PC-3 (cell line): ENCODE data around the gene MPHOSPH9. TPM values are rescaled to one million over a fixed set of nuclear protein-coding genes. Genes with fewer than 3 reads are reported as not detected.
A peak's percentile ranks its signal among the peaks of the same experiment; 100 is the strongest.
"Not testable (repeated sequence)": the region's sequence is repeated elsewhere in the genome, so short reads cannot be mapped to it uniquely, and the experiment has no call there.

ENCODE experiments used
- ATAC-seq: fragments of 200-7000 bp; cut with Tn5 transposase; 2 replicates; pipeline ENCODE4 v1.9.1; 2020; ENCODE audit warnings: mild to moderate bottlenecking, moderate library complexity
- BruUV-seq: library from RNA; stranded (reverse); fragments of 400-500 nt; replicated peaks from 2 replicates; lab custom pipeline; 2021; lab: Mats Ljungman, UMichigan
- CTCF ChIA-PET: fragments of 300-600 bp; sonication (Branson Sonifier 250); formaldehyde crosslinking; loops from one replicate; lab custom pipeline; 2022; ENCODE audit warnings: antibody characterized with exemption; lab: Charles Lee
- POLR2A ChIA-PET: fragments of 300-600 bp; sonication (Branson Sonifier 250); formaldehyde crosslinking; loops from one replicate; lab custom pipeline; 2022; ENCODE audit warnings: antibody characterized with exemption; ENCODE audit not compliant: unreplicated experiment; lab: Charles Lee
- DNase-seq: peaks from one replicate; pipeline ENCODE4 v3.0.0-alpha.2; 2015
- H2AFZ ChIP-seq: fragments of 300-600 bp; sonication (generic); 2 replicates; pipeline ENCODE4 v1.6.0; 2016; ENCODE audit warnings: antibody characterized with exemption, low read length
- H3F3A ChIP-seq: fragments of 300-600 bp; sonication (generic); one replicate; pipeline ENCODE4 v1.6.0; 2017; ENCODE audit warnings: antibody characterized with exemption, low read length, control low read depth, mild to moderate bottlenecking; ENCODE audit not compliant: unreplicated experiment
- H3K27ac ChIP-seq: fragments of 300-600 bp; sonication (generic); 2 replicates; pipeline ENCODE4 v1.5.1; 2016; ENCODE audit warnings: mild to moderate bottlenecking, low read length
- H3K27me3 ChIP-seq: fragments of 300-600 bp; sonication (generic); 2 replicates; pipeline ENCODE4 v1.6.1; 2016; ENCODE audit warnings: low read length, mixed read lengths
- H3K36me3 ChIP-seq: fragments of 300-600 bp; sonication (generic); 2 replicates; pipeline ENCODE4 v1.6.1; 2016; ENCODE audit warnings: low read depth, mixed run types, low read length, mixed read lengths
- H3K4me1 ChIP-seq: fragments of 300-600 bp; sonication (generic); 2 replicates; pipeline ENCODE4 v1.5.1; 2016; ENCODE audit warnings: low read length; ENCODE audit not compliant: insufficient read depth
- H3K4me2 ChIP-seq: fragments of 300-600 bp; sonication (generic); 2 replicates; pipeline ENCODE4 v1.6.0; 2016; ENCODE audit warnings: low read length
- H3K4me3 ChIP-seq: fragments of 300-600 bp; sonication (generic); 2 replicates; pipeline ENCODE4 v1.5.1; 2016; ENCODE audit warnings: mild to moderate bottlenecking, low read length, mixed read lengths
- H3K79me2 ChIP-seq: fragments of 300-600 bp; sonication (generic); 2 replicates; pipeline ENCODE4 v1.6.1; 2017; ENCODE audit warnings: low read length, mixed read lengths
- H3K9ac ChIP-seq: fragments of 300-600 bp; sonication (generic); 2 replicates; pipeline ENCODE4 v1.6.0; 2016; ENCODE audit warnings: mild to moderate bottlenecking, low read length
- H3K9me2 ChIP-seq: fragments of 300-600 bp; sonication (generic); replicated peaks from 2 replicates; pipeline ENCODE4 v1.6.1; 2016; ENCODE audit warnings: mixed run types, low read length, mixed read lengths
- H3K9me3 ChIP-seq: fragments of 300-600 bp; sonication (generic); 2 replicates; pipeline ENCODE4 v1.6.1; 2016; ENCODE audit warnings: low read length, mixed read lengths
- H4K20me1 ChIP-seq: fragments of 300-600 bp; sonication (generic); 2 replicates; pipeline ENCODE4 v1.6.1; 2016; ENCODE audit warnings: low read length, mixed read lengths
- EZH2 ChIP-seq: fragments of 300-600 bp; sonication (generic); IDR thresholded peaks from one replicate; pipeline ENCODE4 v1.6.1; 2017; ENCODE audit warnings: antibody characterized with exemption, mild to moderate bottlenecking, low read length; ENCODE audit not compliant: unreplicated experiment
- EZH2phosphoT487 ChIP-seq: fragments of 300-600 bp; sonication (generic); IDR thresholded peaks from 2 replicates; pipeline ENCODE4 v1.6.1; 2018; ENCODE audit warnings: mild to moderate bottlenecking, antibody characterized with exemption, low read length, borderline replicate concordance
- intact Hi-C: fragments of 100-400 bp; cut with micrococcal nuclease; formaldehyde crosslinking; loops from 2 replicates; pipeline ENCODE4 v1.9.0; 2023
- total RNA-seq: library from RNA; depleted of rRNA; stranded (reverse); fragments of >200 nt; gene quantifications from 2 replicates; pipeline ENCODE4 v1.2.3, GENCODE V29; 2014
- TF ChIP-seq, protein P1 (sequence below): fragments of 300-600 bp; sonication (generic); conservative IDR thresholded peaks from 2 replicates; pipeline ENCODE4 v1.5.1; 2017; ENCODE audit warnings: antibody characterized with exemption, low read depth, mild to moderate bottlenecking, low read length

MPHOSPH9 gene
- total RNA-seq, 1 experiment from 2014 or later = 42.5 TPM

- Histone ChIP-seq H2AFZ (no peak overlapping the region), H3K4me1 (peaks cover 21% of the 10 kb centered on the region), H3K27ac (no peak overlapping the region), H3K4me3 (no peak overlapping the region), H3K36me3 (peaks cover 26% of the 10 kb centered on the region), H3K27me3 (no peaks in the 10 kb centered on the region), H3F3A (peaks cover 3% of the 10 kb centered on the region), H3K79me2 (peaks cover 35% of the 10 kb centered on the region), H3K9ac (no peak overlapping the region), H3K9me3 (no peaks in the 10 kb centered on the region), H3K4me2 (no peak overlapping the region), H3K9me2 (no peaks in the 10 kb centered on the region), H4K20me1 (no peaks in the 10 kb centered on the region)
- ATAC-seq (no peak), DNase-seq (no peak)
- intact Hi-C loops = no loop called here
- CTCF ChIA-PET = no interaction called here
- no TSS peak for BruUV-seq
- POLR2A ChIA-PET = no interaction called here
- TF ChIP-seq EZH2 (no peak), EZH2phosphoT487 (no peak)
- TF ChIP-seq, protein P1, sequence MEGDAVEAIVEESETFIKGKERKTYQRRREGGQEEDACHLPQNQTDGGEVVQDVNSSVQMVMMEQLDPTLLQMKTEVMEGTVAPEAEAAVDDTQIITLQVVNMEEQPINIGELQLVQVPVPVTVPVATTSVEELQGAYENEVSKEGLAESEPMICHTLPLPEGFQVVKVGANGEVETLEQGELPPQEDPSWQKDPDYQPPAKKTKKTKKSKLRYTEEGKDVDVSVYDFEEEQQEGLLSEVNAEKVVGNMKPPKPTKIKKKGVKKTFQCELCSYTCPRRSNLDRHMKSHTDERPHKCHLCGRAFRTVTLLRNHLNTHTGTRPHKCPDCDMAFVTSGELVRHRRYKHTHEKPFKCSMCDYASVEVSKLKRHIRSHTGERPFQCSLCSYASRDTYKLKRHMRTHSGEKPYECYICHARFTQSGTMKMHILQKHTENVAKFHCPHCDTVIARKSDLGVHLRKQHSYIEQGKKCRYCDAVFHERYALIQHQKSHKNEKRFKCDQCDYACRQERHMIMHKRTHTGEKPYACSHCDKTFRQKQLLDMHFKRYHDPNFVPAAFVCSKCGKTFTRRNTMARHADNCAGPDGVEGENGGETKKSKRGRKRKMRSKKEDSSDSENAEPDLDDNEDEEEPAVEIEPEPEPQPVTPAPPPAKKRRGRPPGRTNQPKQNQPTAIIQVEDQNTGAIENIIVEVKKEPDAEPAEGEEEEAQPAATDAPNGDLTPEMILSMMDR = no peak
Measured at GRCh38 chr12:123253641-123254459, 20.9 kb upstream of the MPHOSPH9 start.

DNA sequence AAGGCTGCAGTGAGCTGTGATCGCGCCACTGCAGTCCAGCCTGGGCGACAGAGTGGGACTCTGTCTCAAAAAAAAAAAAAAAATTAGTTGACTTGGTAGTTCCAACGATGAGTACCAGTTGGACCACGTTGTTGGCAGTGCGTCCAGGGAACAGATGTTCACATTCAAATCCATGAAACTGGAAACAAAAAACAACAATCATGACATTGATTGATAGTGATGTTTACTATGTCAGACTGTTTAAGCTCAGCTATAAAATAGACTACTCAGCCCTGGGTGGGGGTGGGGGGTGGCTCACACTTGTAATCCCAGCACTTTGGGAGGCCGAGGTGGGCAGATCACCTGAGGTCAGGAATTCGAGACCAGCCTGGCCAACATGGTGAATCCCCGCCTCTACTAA, 19.4 kb upstream of the MPHOSPH9 start:
- DNase-seq, H3K27ac ChIP-seq, CTCF ChIA-PET, ATAC-seq, POLR2A ChIA-PET, H3K9ac ChIP-seq, intact Hi-C loops, H4K20me1 ChIP-seq, H3F3A ChIP-seq, H3K9me2 ChIP-seq, H3K4me2 ChIP-seq, H3K4me3 ChIP-seq, H3K27me3 ChIP-seq, H3K9me3 ChIP-seq, BruUV-seq, H2AFZ ChIP-seq: not testable (repeated sequence)
- Histone ChIP-seq H3K36me3 (peaks cover 24% of the 10 kb centered on the region), H3K4me1 (peaks cover 21% of the 10 kb centered on the region), H3K79me2 (peaks cover 48% of the 10 kb centered on the region)

DNA sequence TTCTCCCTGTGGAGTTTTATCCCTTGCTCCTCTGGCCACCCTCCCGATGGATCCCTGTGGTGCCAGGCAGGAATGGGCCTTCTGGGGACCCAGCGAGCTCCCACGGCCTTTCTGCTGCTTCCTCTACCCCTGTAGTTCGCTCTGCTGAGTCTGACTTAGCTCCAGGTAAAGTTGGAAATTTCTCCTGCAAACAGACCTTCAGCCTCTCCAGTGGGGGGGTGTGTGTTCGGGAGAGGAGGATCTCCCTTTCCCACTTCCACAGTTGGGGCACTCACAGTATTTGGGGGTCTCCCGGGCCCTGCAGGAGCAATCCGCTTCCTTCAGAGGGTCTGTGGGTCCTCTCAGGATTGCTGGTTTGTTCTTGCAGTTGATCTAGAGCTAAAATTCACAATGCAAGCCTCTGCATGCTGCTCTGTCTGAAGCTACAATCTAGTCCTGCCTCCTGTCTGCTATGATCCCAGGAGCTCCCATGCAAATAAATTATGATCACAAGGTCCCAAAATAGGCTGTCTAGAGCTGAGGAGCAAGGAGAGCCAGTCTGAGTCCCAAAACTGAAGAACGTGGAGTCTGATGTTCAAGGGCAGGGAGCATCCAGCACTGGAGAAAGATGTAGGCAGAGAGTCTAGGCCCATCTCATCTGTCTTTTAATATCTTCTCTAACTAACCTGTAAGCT, 18.6 kb upstream of the MPHOSPH9 start:
- H3K4me1 ChIP-seq = peaks cover 21% of the 10 kb centered on the region
- intact Hi-C loops = no loop called here
- H3F3A ChIP-seq = peaks cover 3% of the 10 kb centered on the region
- peaks cover 18% of the 10 kb centered on the region for H3K36me3 ChIP-seq
- H4K20me1 ChIP-seq = no peaks in the 10 kb centered on the region
- H3K27me3 ChIP-seq = no peaks in the 10 kb centered on the region
- H3K4me2 ChIP-seq = peak overlapping the region; percentile 53
- no peaks in the 10 kb centered on the region for H3K9me3 ChIP-seq
- BruUV-seq = no TSS peak
- H3K9ac ChIP-seq = peak overlapping the region; percentile 86
- ChIA-PET POLR2A (no interaction called here), CTCF (interaction anchor here (0.6 to 1.8 kb wide), 2 partner anchors 14 to 128 kb away, joined by 4 to 6 read pairs; no protein-coding TSS in a partner anchor)
- peak overlapping the region; percentile 45 for H2AFZ ChIP-seq
- 0 out of 2 replicates have a peak overlapping the region, but pooled peaks have one; percentile 7 for H3K4me3 ChIP-seq
- DNase-seq (no peak), ATAC-seq (no peak)
- H3K9me2 ChIP-seq = no peaks in the 10 kb centered on the region
- peak overlapping the region; percentile 92 for H3K27ac ChIP-seq
- no peak for TF ChIP-seq EZH2phosphoT487
- TF ChIP-seq EZH2 = no peak
- TF ChIP-seq, protein P1 = no peak
- H3K79me2 ChIP-seq = peaks cover 54% of the 10 kb centered on the region
